Calu3 (cell line): ENCODE measurements around the gene KIF4B. TPM values are rescaled to one million over a fixed set of nuclear protein-coding genes. Genes with fewer than 3 reads are reported as not detected.

Source experiments
- Bru-seq: library from RNA; stranded (reverse); fragments of 400-500 nt; gene quantifications from one replicate; lab custom pipeline; 2021; lab: Mats Ljungman, UMichigan
- BruChase-seq, 2 experiments: library from RNA; stranded (reverse); fragments of 400-500 nt; gene quantifications; one replicate each; lab custom pipeline; 2021; lab: Mats Ljungman, UMichigan
- BruUV-seq: library from RNA; stranded (reverse); fragments of 400-500 nt; replicated peaks from 2 replicates; lab custom pipeline; 2021; lab: Mats Ljungman, UMichigan
- CTCF ChIA-PET: fragments of 300-600 bp; sonication (Branson Sonifier 250); formaldehyde crosslinking; loops from one replicate; lab custom pipeline; 2022; ENCODE audit warnings: antibody characterized with exemption; lab: Charles Lee
- DNase-seq: peaks from one replicate; pipeline ENCODE4 v3.0.0; 2022
- H3K27ac Mint-ChIP-seq: one replicate; pipeline ENCODE4 v1.8.0; 2022; ENCODE audit warnings: mixed read lengths; ENCODE audit not compliant: unreplicated experiment
- H3K27me3 Mint-ChIP-seq: one replicate; pipeline ENCODE4 v1.8.0; 2022; ENCODE audit warnings: mixed read lengths; ENCODE audit not compliant: unreplicated experiment
- H3K36me3 Mint-ChIP-seq: one replicate; pipeline ENCODE4 v1.8.0; 2022; ENCODE audit warnings: mild to moderate bottlenecking, moderate library complexity, mixed read lengths; ENCODE audit not compliant: insufficient read depth, unreplicated experiment
- H3K4me1 Mint-ChIP-seq: one replicate; pipeline ENCODE4 v1.8.0; 2022; ENCODE audit warnings: mild to moderate bottlenecking, low read depth, mixed read lengths; ENCODE audit not compliant: unreplicated experiment
- H3K4me3 Mint-ChIP-seq: one replicate; pipeline ENCODE4 v1.8.0; 2022; ENCODE audit warnings: mild to moderate bottlenecking, low read depth, moderate library complexity, mixed read lengths; ENCODE audit not compliant: unreplicated experiment
- H3K9me3 Mint-ChIP-seq: one replicate; pipeline ENCODE4 v1.8.0; 2022; ENCODE audit warnings: low read depth, mixed read lengths; ENCODE audit not compliant: unreplicated experiment
- intact Hi-C: fragments of 100-400 bp; cut with micrococcal nuclease; formaldehyde crosslinking; loops from one replicate; pipeline ENCODE4 v1.10.0; 2022; ENCODE audit not compliant: unreplicated experiment
- long read RNA-seq: library from polyadenylated mRNA; stranded (forward); transcript quantifications from one replicate; pipeline ENCODE4 v2.0.0, GENCODE V29; 2022
- total RNA-seq: library from RNA; stranded (reverse); gene quantifications from 2 replicates; pipeline ENCODE4 v1.2.3, GENCODE V29; 2022
- TF ChIP-seq, protein P1 (sequence below): fragments of 200-600 bp; IDR thresholded peaks from one replicate; pipeline ENCODE4 v1.8.0; 2022; ENCODE audit warnings: antibody characterized with exemption; ENCODE audit not compliant: unreplicated experiment

KIF4B gene, protein sequence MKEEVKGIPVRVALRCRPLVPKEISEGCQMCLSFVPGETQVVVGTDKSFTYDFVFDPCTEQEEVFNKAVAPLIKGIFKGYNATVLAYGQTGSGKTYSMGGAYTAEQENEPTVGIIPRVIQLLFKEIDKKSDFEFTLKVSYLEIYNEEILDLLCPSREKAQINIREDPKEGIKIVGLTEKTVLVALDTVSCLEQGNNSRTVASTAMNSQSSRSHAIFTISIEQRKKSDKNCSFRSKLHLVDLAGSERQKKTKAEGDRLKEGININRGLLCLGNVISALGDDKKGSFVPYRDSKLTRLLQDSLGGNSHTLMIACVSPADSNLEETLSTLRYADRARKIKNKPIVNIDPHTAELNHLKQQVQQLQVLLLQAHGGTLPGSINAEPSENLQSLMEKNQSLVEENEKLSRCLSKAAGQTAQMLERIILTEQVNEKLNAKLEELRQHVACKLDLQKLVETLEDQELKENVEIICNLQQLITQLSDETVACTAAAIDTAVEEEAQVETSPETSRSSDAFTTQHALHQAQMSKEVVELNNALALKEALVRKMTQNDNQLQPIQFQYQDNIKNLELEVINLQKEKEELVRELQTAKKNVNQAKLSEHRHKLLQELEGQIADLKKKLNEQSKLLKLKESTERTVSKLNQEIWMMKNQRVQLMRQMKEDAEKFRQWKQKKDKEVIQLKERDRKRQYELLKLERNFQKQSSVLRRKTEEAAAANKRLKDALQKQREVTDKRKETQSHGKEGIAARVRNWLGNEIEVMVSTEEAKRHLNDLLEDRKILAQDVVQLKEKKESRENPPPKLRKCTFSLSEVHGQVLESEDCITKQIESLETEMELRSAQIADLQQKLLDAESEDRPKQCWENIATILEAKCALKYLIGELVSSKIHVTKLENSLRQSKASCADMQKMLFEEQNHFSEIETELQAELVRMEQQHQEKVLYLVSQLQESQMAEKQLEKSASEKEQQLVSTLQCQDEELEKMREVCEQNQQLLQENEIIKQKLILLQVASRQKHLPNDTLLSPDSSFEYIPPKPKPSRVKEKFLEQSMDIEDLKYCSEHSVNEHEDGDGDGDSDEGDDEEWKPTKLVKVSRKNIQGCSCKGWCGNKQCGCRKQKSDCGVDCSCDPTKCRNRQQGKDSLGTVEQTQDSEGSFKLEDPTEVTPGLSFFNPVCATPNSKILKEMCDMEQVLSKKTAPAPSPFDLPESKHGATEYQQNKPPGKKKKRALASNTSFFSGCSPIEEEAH
- total RNA-seq (not detected in 2 replicates), Bru-seq, nascent RNA (percentile 22 among the genes with signal in this experiment), BruChase-seq, experiment 1, labeled RNA remaining after a 6-hour chase (percentile 36 among the genes with signal in this experiment), BruChase-seq, experiment 2, labeled RNA remaining after a 2-hour chase (percentile 32 among the genes with signal in this experiment)
- long read RNA-seq, result 0 reads

DNA sequence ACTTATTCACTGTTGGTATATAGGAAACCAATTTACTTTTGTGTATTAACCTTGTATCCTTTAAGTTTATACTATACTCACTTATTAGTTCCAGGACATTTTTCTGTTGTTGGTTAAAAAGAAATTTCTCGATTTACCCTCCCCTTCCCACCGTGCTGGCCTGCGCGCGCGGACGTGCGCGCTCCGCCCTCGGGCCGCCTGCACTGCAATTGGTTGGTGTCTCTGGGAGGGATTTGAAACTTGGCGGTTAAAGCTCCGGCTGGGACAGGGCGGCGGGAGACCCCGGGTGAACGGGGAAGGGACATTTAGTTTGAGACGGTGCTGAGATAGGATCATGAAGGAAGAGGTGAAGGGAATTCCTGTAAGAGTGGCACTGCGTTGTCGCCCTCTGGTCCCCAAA is at the start of gene KIF4B:
KIF4B (plus strand) TSS at position 230 of the 400 bp plus-strand sequence; CDS start at position 335, 105 bp downstream.
- TF ChIP-seq, protein P1, sequence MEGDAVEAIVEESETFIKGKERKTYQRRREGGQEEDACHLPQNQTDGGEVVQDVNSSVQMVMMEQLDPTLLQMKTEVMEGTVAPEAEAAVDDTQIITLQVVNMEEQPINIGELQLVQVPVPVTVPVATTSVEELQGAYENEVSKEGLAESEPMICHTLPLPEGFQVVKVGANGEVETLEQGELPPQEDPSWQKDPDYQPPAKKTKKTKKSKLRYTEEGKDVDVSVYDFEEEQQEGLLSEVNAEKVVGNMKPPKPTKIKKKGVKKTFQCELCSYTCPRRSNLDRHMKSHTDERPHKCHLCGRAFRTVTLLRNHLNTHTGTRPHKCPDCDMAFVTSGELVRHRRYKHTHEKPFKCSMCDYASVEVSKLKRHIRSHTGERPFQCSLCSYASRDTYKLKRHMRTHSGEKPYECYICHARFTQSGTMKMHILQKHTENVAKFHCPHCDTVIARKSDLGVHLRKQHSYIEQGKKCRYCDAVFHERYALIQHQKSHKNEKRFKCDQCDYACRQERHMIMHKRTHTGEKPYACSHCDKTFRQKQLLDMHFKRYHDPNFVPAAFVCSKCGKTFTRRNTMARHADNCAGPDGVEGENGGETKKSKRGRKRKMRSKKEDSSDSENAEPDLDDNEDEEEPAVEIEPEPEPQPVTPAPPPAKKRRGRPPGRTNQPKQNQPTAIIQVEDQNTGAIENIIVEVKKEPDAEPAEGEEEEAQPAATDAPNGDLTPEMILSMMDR, result no peak
- no peaks in the 10 kb centered on the region for H3K4me1 Mint-ChIP-seq
- no peak for DNase-seq
- H3K4me3 Mint-ChIP-seq, result no peak within 1 kb of the TSS
- BruUV-seq, result no TSS peak
- no peaks in the 10 kb centered on the region for H3K36me3 Mint-ChIP-seq
- intact Hi-C loops, result no loop called here
- CTCF ChIA-PET, result no interaction called here
- H3K27me3 Mint-ChIP-seq, result peaks cover 73% of the 10 kb centered on the region
- H3K9me3 Mint-ChIP-seq, result no peaks in the 10 kb centered on the region
- no peak within 1 kb of the TSS for H3K27ac Mint-ChIP-seq

DNA sequence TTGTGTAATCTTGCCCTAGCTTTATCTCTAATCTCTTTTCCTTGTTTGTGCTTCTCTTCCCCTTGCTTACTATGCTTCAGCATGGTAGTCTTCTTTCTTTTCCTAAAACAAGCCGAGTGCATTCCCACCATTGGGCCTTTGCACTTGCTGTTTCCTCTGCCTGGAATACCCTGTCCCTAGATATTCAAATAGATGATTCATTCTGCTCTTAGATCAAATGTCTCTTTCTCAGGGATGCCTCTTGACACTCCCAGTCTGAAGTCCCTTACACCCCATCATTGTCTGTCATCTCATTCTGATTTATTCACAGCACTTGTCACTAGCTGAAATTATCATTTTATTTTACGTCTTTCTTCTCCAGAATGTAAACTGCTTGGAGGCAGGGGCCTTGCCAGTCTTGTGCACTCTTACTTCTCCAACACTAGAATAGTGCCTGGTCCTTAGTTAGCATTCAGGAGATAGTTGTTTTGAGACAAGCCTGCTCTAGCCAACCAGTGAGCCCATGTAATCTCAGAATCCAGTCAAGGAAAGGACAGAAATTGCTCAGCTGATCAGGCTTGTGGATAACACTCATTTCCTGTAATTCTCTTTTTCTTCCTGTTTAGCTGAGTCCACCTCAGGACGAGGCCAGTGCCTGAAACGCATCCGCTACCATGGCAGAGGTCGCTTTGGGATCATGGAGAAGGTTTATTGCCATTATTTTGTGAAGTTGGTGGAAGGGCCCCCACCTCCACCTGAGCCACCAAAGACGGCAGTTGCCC is 47.3 kb upstream of the KIF4B start:
- no peaks in the 10 kb centered on the region for H3K36me3 Mint-ChIP-seq
- DNase-seq, result no peak
- no peaks in the 10 kb centered on the region for H3K9me3 Mint-ChIP-seq
- BruUV-seq, result no TSS peak
- H3K27me3 Mint-ChIP-seq, result no peaks in the 10 kb centered on the region
- no peak overlapping the region for H3K4me3 Mint-ChIP-seq
- no peaks in the 10 kb centered on the region for H3K4me1 Mint-ChIP-seq
- TF ChIP-seq, protein P1, result no peak
- CTCF ChIA-PET, result interaction anchor here (1.1 kb wide), 1 partner anchor 15 kb away, joined by 3 read pairs; no protein-coding TSS in a partner anchor
- intact Hi-C loops, result no loop called here
- H3K27ac Mint-ChIP-seq, result no peak overlapping the region

DNA sequence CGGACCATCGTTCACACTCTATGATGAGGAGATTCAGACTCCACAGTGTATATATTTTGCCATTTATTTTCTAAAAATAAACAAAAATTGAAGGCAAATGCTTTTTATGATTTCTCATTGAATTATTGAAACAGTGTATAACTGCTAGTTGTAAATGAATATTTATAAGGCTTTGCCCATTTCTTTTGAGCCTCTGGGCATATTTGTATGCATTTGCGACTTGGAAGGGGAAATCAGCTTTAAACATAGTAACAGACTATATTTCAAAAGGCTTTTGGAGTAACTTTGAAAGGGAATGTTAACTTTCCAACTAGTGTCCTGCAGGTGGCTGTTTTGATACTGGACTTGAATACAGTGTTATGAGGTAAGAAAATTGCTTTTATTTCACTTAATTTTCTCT is 46.7 kb upstream of the KIF4B start:
- no peak overlapping the region for H3K4me3 Mint-ChIP-seq
- no peaks in the 10 kb centered on the region for H3K36me3 Mint-ChIP-seq
- intact Hi-C loops, result loop anchor here (1.0 kb wide), 2 partner anchors 37 to 61 kb away; no protein-coding TSS in a partner anchor
- BruUV-seq, result no TSS peak
- no peak overlapping the region for H3K27ac Mint-ChIP-seq
- no peaks in the 10 kb centered on the region for H3K9me3 Mint-ChIP-seq
- TF ChIP-seq, protein P1, result no peak
- no peaks in the 10 kb centered on the region for H3K4me1 Mint-ChIP-seq
- no peak for DNase-seq
- CTCF ChIA-PET, result no interaction called here
- H3K27me3 Mint-ChIP-seq, result no peaks in the 10 kb centered on the region
